ENCODE data around the gene PLIN4. TPM values are rescaled to one million over a fixed set of nuclear protein-coding genes. Genes with fewer than 3 reads are reported as not detected.

PLIN4 gene
- polyA plus RNA-seq, 1 donor (not counting 4 experiments of a cell fraction or from before 2014, with no cell fraction given): not detected

DNA sequence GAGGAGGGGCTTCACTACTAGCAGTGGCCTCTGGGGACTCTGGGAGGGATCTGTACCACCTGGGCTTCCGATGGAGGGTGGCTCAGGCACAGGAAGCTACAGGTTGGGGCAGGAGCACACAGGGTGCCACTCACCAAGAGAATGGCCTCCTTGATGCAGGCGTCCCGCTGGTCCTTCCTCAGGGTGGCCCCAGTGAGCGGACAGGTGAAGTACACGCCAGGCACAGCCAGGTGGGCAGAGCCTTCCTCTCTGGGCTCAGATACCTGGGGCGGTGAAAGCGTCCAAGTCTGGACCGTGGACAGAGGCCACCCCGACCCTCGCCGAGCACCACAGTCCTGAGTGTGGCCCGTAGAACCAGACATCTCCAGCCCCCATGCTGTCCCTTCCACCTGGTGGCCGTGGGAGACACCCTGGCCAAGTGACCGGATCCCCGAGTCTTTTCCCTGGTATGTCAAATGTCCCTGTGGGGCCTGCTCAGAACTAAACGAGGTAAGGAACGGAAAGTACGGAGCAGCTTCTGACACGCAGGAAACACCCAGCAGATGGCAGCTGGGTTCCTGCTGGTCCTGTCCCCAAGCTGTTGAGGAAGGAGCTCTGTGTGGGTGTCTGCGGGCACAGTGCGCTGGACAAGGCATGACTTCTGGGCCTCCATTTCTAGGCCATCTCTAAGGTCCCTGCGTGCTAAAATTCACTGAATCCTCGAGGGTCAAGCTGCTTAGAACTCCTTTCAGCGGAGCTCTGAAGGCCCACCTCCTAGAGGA is 65.9 kb downstream of the PLIN4 start:
- FAIRE-seq: no peak
- Histone ChIP-seq H3K4me1 (ENCODE audit: control insufficient read depth, extremely low read depth, insufficient read depth, low read length) (peaks cover 31% of the 10 kb centered on the region), H3K9me1 (ENCODE audit: control insufficient read depth, extremely low read depth, insufficient read depth, low read length) (no peaks in the 10 kb centered on the region), H4K20me1 (ENCODE audit: control insufficient read depth, extremely low read depth, insufficient read depth, low read length) (no peaks in the 10 kb centered on the region), H3K4me3 (ENCODE audit: control insufficient read depth in 2 of 3, extremely low read depth in 1 of 3, insufficient read depth in 2 of 3, low read depth in 1 of 3, low read length in 3 of 3) (no peak overlapping the region), H3K4me2 (ENCODE audit: control insufficient read depth, extremely low read depth, insufficient read depth, low read depth, low read length) (no peak overlapping the region), H3K27ac (ENCODE audit: control insufficient read depth, insufficient read depth, low read length) (no peak overlapping the region), H3K9me3 (ENCODE audit: control insufficient read depth, low read depth, low read length) (no peaks in the 10 kb centered on the region), H3K27me3 (ENCODE audit: control insufficient read depth, extremely low read depth, insufficient read depth, low read length) (no peaks in the 10 kb centered on the region), H3K36me3 (ENCODE audit: control insufficient read depth in 2 of 2, extremely low read depth in 1 of 2, insufficient read depth in 2 of 2, low read length in 2 of 2) (peaks cover 30 to 39% of the 10 kb centered on the region in 2 experiments), H3K79me2 (ENCODE audit: control insufficient read depth, insufficient read depth, low read length) (peaks cover 25% of the 10 kb centered on the region), H3K9ac (ENCODE audit: control insufficient read depth, extremely low read depth, insufficient read depth, low read length) (no peak overlapping the region), H2AFZ (ENCODE audit: control insufficient read depth, low read length) (no peak overlapping the region)
- no peak for DNase-seq (ENCODE audit: low read depth, low spot score)
- TF ChIP-seq, protein P1, sequence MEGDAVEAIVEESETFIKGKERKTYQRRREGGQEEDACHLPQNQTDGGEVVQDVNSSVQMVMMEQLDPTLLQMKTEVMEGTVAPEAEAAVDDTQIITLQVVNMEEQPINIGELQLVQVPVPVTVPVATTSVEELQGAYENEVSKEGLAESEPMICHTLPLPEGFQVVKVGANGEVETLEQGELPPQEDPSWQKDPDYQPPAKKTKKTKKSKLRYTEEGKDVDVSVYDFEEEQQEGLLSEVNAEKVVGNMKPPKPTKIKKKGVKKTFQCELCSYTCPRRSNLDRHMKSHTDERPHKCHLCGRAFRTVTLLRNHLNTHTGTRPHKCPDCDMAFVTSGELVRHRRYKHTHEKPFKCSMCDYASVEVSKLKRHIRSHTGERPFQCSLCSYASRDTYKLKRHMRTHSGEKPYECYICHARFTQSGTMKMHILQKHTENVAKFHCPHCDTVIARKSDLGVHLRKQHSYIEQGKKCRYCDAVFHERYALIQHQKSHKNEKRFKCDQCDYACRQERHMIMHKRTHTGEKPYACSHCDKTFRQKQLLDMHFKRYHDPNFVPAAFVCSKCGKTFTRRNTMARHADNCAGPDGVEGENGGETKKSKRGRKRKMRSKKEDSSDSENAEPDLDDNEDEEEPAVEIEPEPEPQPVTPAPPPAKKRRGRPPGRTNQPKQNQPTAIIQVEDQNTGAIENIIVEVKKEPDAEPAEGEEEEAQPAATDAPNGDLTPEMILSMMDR (optimal IDR thresholded peaks at IDR 0.05 in 1 of 3, IDR thresholded peaks at IDR 0.05 in 1 of 3, conservative IDR thresholded peaks at IDR 0.05 in 1 of 3; ENCODE audit: extremely low read depth in 1 of 3, insufficient read depth in 2 of 3, low read length in 3 of 3): no peak
- TF ChIP-seq EZH2 (IDR thresholded peaks at IDR 0.05; ENCODE audit: low read length): no peak
- dilution Hi-C loops (cut with MboI; ENCODE audit: extremely low pct_ligation_motif_present, low sequenced_read_pairs): no loop called here

Other genes starting within 250 kb of the PLIN4 start
- gene SHD, start 239.2 kb downstream of the PLIN4 start, polyA plus RNA-seq: not detected in 3 replicates
- gene TMIGD2, start 216.1 kb downstream of the PLIN4 start, polyA plus RNA-seq: not detected in 3 replicates
- 0.35 to 1.8 TPM (median 0.49 TPM) in 3 replicates for gene FSD1, start 213.9 kb downstream of the PLIN4 start, polyA plus RNA-seq
- 53.8 to 80.5 TPM (median 60.0 TPM) in 3 replicates for gene STAP2, start 179.7 kb downstream of the PLIN4 start, polyA plus RNA-seq
- gene MPND, start 174.9 kb downstream of the PLIN4 start, polyA plus RNA-seq: 4.2 to 4.7 TPM (median 4.6 TPM) in 3 replicates
- gene SH3GL1, start 117.9 kb downstream of the PLIN4 start, polyA plus RNA-seq: 47.4 to 61.0 TPM (median 52.7 TPM) in 3 replicates
- 5.2 to 12.5 TPM (median 10.6 TPM) in 3 replicates for gene CHAF1A, start 115.8 kb downstream of the PLIN4 start, polyA plus RNA-seq
- gene UBXN6, start 60.7 kb downstream of the PLIN4 start, polyA plus RNA-seq: 36.4 to 63.1 TPM (median 48.2 TPM) in 3 replicates
- gene HDGFL2, start 46.2 kb downstream of the PLIN4 start, polyA plus RNA-seq: 19.5 to 22.0 TPM (median 21.6 TPM) in 3 replicates
- gene PLIN5, start 16.7 kb upstream of the PLIN4 start, polyA plus RNA-seq: 0.04 TPM in 1 of 3 replicates, not detected in the others
- 1.2 to 3.5 TPM (median 1.3 TPM) in 3 replicates for gene LRG1, start 21.6 kb upstream of the PLIN4 start, polyA plus RNA-seq
- 0.41 to 1.1 TPM (median 1.1 TPM) in 3 replicates for gene SEMA6B, start 41.2 kb upstream of the PLIN4 start, polyA plus RNA-seq
- 2.5 to 5.1 TPM (median 4.7 TPM) in 3 replicates for gene TNFAIP8L1, start 121.0 kb upstream of the PLIN4 start, polyA plus RNA-seq
- 80.3 to 141 TPM (median 85.9 TPM) in 3 replicates for gene MYDGF, start 151.9 kb upstream of the PLIN4 start, polyA plus RNA-seq
- 17.1 to 23.3 TPM (median 19.2 TPM) in 3 replicates for gene DPP9, start 205.4 kb upstream of the PLIN4 start, polyA plus RNA-seq

All from keratinocyte (primary cell).